ENCODE measurements around the gene GABBR2. TPM values are rescaled to one million over a fixed set of nuclear protein-coding genes. Genes with fewer than 3 reads are reported as not detected.

GABBR2 gene
- total RNA-seq, result not detected
- not detected for polyA plus RNA-seq
- not detected for total RNA-seq

DNA sequence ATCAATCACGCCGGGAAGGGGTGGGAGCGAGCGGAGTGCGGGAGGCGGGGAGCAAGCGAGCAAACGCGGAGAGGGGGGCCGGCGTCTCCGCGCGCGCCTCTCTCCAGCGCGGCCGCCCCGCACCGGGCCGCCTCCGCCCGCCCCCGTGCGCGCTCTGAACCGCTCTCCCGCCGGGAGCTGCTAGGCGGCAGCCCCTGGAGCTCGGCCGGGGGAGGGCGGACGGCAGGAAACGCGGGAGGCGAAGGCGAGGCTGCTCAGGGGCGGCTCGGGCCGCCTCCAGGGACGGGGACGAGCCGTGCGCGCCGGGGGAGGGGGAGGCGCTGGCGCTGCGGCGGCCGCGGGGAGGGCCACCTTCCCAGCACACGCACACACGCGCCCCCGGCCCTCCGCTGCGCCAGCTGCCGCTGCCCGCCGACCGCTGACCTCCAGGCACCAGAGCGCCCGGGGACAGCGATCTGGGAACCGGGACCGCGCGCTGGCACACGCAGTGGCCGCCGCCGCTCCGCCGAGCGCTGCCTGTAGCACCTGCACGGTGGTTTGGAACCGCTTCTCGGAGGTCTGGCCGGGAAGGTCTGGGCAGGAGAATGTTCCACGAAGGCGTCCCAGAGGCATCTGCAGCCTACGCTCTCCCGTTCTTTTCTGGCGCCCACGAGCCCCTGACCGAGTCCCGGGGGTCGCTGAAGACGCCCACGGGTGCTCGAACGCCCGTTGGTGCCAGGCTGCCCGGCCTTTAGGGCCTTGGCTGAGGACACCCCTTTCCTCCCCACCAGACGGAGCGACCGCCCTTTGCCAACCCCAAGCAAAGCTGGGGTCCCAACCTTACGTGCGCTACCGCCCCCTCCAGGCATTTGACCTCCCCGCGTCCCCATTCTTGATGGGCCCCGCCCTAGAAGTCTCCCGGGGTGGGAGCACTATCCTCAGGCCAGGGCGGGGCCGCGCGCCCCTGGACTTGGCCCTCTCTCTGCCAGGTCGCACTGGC is at the start of gene GABBR2:
Gene GABBR2, minus strand, starts transcription at position 3 of the 979 bp plus-strand sequence. CDS start 198 bp downstream, outside the sequence.
- CTCF ChIA-PET, result no interaction called here
- no peaks in the 10 kb centered on the region for H3K27me3 ChIP-seq (ENCODE audit: control insufficient read depth in 2 of 2, insufficient read depth in 2 of 2, low read length in 2 of 2)

DNA sequence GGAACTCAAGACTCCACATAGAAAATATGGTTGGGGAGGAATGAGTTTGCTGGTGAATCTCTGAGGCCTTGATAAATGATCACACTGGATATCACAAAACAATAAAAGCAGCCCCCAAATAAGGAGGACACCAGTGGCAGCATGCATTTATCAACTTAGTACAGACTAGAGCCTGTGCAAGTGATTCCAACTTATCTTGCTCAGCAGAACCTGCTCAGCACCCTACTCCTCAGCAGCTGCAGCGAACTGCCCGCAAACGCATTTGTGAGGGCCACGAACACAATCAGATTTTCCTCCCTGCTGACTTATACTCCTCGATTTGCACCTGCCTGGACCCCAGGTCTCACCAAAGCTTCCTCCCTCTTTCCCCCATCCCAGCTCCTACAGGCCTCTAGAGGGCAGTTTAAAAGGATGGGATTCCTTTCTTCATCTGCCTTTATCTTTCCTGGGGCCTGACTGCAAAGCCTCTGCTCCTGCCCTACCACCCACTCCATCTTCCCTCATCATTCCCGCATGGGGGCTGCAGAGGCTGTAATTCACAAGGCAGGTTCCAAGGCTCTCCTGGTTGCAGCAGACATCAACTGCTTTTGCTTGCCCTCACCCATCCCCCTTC is 46.4 kb upstream of the GABBR2 start:
- Mint-ChIP-seq H3K36me3 (peaks cover 7 to 85% (median 66%) of the 10 kb centered on the region in 5 donors), H3K9me3 (peaks cover 0 to 13% (median 3%) of the 10 kb centered on the region in 11 donors), H3K27me3 (no peaks in the 10 kb centered on the region), H3K4me1 (no peaks in the 10 kb centered on the region), H3K4me3 (no peak overlapping the region), H3K27ac (no peak overlapping the region)
- no peak overlapping the region for H3K27ac ChIP-seq (ENCODE audit: low read depth, low read length)
- intact Hi-C loops (cut with micrococcal nuclease), result no loop called here
- H3K4me1 ChIP-seq (ENCODE audit: control insufficient read depth in 2 of 2, insufficient read depth in 2 of 2, low read length in 2 of 2), result no peaks in the 10 kb centered on the region
- no peak overlapping the region for H3K4me3 ChIP-seq (ENCODE audit: low read length)
- no peaks in the 10 kb centered on the region for H3K27me3 ChIP-seq (ENCODE audit: control insufficient read depth in 2 of 2, insufficient read depth in 2 of 2, low read length in 2 of 2)
- CTCF ChIA-PET, result no interaction called here
- H3K9me3 ChIP-seq (ENCODE audit: control insufficient read depth in 2 of 3, low read length in 3 of 3), result no peaks in the 10 kb centered on the region
- no peak for DNase-seq
- no peak for ATAC-seq
- peaks cover 0 to 63% (median 0%) of the 10 kb centered on the region in 3 experiments for H3K36me3 ChIP-seq (ENCODE audit: control insufficient read depth in 2 of 3, insufficient read depth in 3 of 3, low read length in 3 of 3)
- POLR2A ChIA-PET, result no interaction called here

More for the DNA sequence above, at the start of gene GABBR2:
- H3K27ac Mint-ChIP-seq, result no peak within 1 kb of the TSS
- peaks cover 0 to 15% (median 5%) of the 10 kb centered on the region in 7 donors for H3K4me1 Mint-ChIP-seq
- no peaks in the 10 kb centered on the region for H3K4me1 ChIP-seq (ENCODE audit: control insufficient read depth in 2 of 2, insufficient read depth in 2 of 2, low read length in 2 of 2)
- no peak for DNase-seq
- no peak for ATAC-seq
- peaks cover 0 to 4% (median 0%) of the 10 kb centered on the region in 11 donors for H3K9me3 Mint-ChIP-seq
- no peaks in the 10 kb centered on the region for H3K9me3 ChIP-seq (ENCODE audit: control insufficient read depth in 2 of 3, low read length in 3 of 3)
- peak within 1 kb of the TSS in 6 of 10 donors; percentile 9 to 79 (median 40) for H3K4me3 Mint-ChIP-seq
- peaks cover 52 to 61% (median 57%) of the 10 kb centered on the region in 5 donors for H3K27me3 Mint-ChIP-seq
- H3K27ac ChIP-seq (ENCODE audit: low read depth, low read length), result no peak within 1 kb of the TSS
- intact Hi-C loops (cut with micrococcal nuclease), result no loop called here
- POLR2A ChIA-PET, result no interaction called here
- H3K36me3 ChIP-seq (ENCODE audit: control insufficient read depth in 2 of 3, insufficient read depth in 3 of 3, low read length in 3 of 3), result no peaks in the 10 kb centered on the region
- no peak within 1 kb of the TSS for H3K4me3 ChIP-seq (ENCODE audit: low read length)
- no peaks in the 10 kb centered on the region for H3K36me3 Mint-ChIP-seq

DNA sequence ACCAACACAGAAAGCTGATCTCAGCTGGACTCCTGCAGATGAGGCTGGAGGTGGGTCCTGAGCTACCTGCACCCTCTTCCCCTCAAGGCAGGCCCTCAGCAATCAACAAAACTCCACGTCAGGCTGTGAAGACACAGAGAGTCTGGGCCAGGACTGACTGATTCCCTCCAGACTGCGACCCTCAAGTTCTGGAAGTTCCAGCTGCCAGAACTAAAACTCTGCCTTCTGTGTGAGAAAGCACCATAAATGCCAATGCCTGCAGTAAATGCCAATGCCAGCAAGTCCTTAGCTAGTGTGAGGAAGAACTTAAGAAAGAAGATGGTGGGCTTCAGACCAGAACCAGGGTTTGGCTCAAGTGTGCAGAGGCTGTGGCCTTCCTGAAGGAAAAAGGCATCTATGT is 42.5 kb upstream of the GABBR2 start:
- no peak for ATAC-seq
- H3K36me3 ChIP-seq (ENCODE audit: control insufficient read depth in 2 of 3, insufficient read depth in 3 of 3, low read length in 3 of 3), result peaks cover 0 to 79% (median 0%) of the 10 kb centered on the region in 3 experiments
- peaks cover 0 to 83% (median 56%) of the 10 kb centered on the region in 5 donors for H3K36me3 Mint-ChIP-seq

DNA sequence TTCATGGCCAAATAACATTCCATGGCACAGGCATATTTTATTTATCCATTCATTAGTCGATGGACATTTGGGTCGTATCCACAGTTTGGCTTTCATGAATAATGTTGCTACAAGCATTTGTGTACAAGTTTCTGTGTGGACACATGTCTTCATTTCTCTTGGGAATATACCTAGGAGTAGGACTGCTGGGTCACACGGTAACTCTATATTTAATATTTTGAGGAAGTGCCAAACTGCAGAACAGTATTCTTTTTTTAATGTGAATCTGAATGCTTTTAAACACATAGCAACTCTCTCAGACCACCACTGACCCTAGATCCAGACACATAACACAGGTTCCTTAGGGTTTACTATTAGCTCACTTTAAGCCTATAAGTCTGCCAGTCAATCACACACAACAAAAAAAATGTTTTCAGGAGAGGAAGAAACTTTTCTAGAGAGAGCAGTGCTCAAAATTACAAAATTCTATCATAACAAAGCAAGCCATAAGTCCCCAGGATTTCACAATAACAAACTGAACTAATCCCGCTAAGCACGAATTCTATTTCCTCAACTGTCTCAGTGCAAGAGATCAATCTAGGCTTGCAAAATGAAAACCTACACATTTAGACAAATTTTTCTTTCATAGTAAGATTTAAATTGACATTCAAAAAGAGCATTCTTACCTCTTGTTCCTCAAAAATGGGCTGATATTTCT is 41.8 kb upstream of the GABBR2 start:
- ATAC-seq, result no peak
- DNase-seq, result no peak
- no peak overlapping the region for H3K27ac Mint-ChIP-seq
- Histone ChIP-seq H3K4me3 (ENCODE audit: low read length) (no peak overlapping the region), H3K27me3 (ENCODE audit: control insufficient read depth in 2 of 2, insufficient read depth in 2 of 2, low read length in 2 of 2) (no peaks in the 10 kb centered on the region), H3K9me3 (ENCODE audit: control insufficient read depth in 2 of 3, low read length in 3 of 3) (no peaks in the 10 kb centered on the region), H3K4me1 (ENCODE audit: control insufficient read depth in 2 of 2, insufficient read depth in 2 of 2, low read length in 2 of 2) (no peaks in the 10 kb centered on the region), H3K36me3 (ENCODE audit: control insufficient read depth in 2 of 3, insufficient read depth in 3 of 3, low read length in 3 of 3) (peaks cover 0 to 79% (median 0%) of the 10 kb centered on the region in 3 experiments), H3K27ac (ENCODE audit: low read depth, low read length) (no peak overlapping the region)
- ChIA-PET CTCF (no interaction called here), POLR2A (no interaction called here)
- intact Hi-C loops (cut with micrococcal nuclease), result no loop called here
- H3K4me3 Mint-ChIP-seq, result no peak overlapping the region
- peaks cover 0 to 4% (median 0%) of the 10 kb centered on the region in 11 donors for H3K9me3 Mint-ChIP-seq
- H3K36me3 Mint-ChIP-seq, result peaks cover 0 to 83% (median 55%) of the 10 kb centered on the region in 5 donors
- no peaks in the 10 kb centered on the region for H3K27me3 Mint-ChIP-seq
- H3K4me1 Mint-ChIP-seq, result no peaks in the 10 kb centered on the region

More for the DNA sequence above, 42.5 kb upstream of the GABBR2 start:
- ChIA-PET CTCF (no interaction called here), POLR2A (no interaction called here)
- no peaks in the 10 kb centered on the region for H3K27me3 ChIP-seq (ENCODE audit: control insufficient read depth in 2 of 2, insufficient read depth in 2 of 2, low read length in 2 of 2)
- H3K4me3 Mint-ChIP-seq, result no peak overlapping the region
- peaks cover 0 to 4% (median 0%) of the 10 kb centered on the region in 11 donors for H3K9me3 Mint-ChIP-seq
- H3K27ac Mint-ChIP-seq, result no peak overlapping the region
- no peak for DNase-seq
- no peak overlapping the region for H3K27ac ChIP-seq (ENCODE audit: low read depth, low read length)
- intact Hi-C loops (cut with micrococcal nuclease), result no loop called here
- no peaks in the 10 kb centered on the region for H3K9me3 ChIP-seq (ENCODE audit: control insufficient read depth in 2 of 3, low read length in 3 of 3)
- no peaks in the 10 kb centered on the region for H3K4me1 Mint-ChIP-seq
- no peaks in the 10 kb centered on the region for H3K4me1 ChIP-seq (ENCODE audit: control insufficient read depth in 2 of 2, insufficient read depth in 2 of 2, low read length in 2 of 2)
- no peak overlapping the region for H3K4me3 ChIP-seq (ENCODE audit: low read length)
- no peaks in the 10 kb centered on the region for H3K27me3 Mint-ChIP-seq

DNA sequence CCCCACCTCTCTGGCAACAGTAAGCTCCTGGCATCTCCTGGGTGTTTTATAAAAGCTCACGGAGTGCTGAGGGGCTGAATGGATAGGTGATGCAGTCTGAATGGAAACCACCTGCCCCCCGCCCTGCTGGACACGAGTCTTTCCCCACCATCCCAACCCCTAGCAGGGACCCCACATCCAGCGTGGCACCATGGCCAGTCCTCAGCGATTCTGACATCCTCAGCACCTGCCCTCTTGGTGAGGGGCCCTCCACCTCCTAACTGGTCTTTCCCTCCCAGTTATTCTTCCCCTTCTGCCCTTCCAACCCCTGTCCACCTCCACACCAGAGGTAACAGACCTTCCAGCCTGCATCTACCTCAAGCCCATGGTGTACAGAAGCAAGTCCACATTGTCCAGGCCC is 38.7 kb upstream of the GABBR2 start:
- Mint-ChIP-seq H3K27me3 (no peaks in the 10 kb centered on the region), H3K36me3 (peaks cover 0 to 80% (median 52%) of the 10 kb centered on the region in 5 donors), H3K4me1 (no peaks in the 10 kb centered on the region), H3K4me3 (no peak overlapping the region), H3K27ac (no peak overlapping the region), H3K9me3 (peaks cover 0 to 4% (median 0%) of the 10 kb centered on the region in 11 donors)
- H3K9me3 ChIP-seq (ENCODE audit: control insufficient read depth in 2 of 3, low read length in 3 of 3), result no peaks in the 10 kb centered on the region
- no peak overlapping the region for H3K27ac ChIP-seq (ENCODE audit: low read depth, low read length)
- no peak for ATAC-seq
- H3K4me3 ChIP-seq (ENCODE audit: low read length), result no peak overlapping the region
- intact Hi-C loops (cut with micrococcal nuclease), result no loop called here
- DNase-seq, result no peak
- POLR2A ChIA-PET, result no interaction called here
- H3K4me1 ChIP-seq (ENCODE audit: control insufficient read depth in 2 of 2, insufficient read depth in 2 of 2, low read length in 2 of 2), result no peaks in the 10 kb centered on the region
- CTCF ChIA-PET, result no interaction called here
- no peaks in the 10 kb centered on the region for H3K27me3 ChIP-seq (ENCODE audit: control insufficient read depth in 2 of 2, insufficient read depth in 2 of 2, low read length in 2 of 2)
- peaks cover 0 to 75% (median 0%) of the 10 kb centered on the region in 3 experiments for H3K36me3 ChIP-seq (ENCODE audit: control insufficient read depth in 2 of 3, insufficient read depth in 3 of 3, low read length in 3 of 3)

DNA sequence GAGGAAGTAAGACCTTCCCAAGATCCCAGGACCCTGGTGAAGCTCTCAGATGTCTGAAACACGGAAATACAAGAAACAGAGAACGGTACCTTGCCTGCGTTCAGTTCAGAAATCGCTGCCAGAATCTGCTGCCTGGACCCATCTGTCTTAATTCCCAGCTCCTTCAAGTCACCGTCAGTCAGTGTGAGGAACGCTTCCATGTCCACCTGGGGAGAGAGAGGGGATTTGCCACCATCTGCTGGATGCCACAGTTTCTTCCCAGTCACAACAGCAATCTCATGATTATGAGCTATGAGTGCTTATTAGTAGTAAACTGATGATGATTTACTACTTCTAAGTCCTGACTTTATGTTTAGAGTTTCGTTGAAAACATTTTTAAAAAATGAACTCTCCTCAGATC is 36.7 kb upstream of the GABBR2 start:
- no peak for DNase-seq
- Histone ChIP-seq H3K27ac (ENCODE audit: low read depth, low read length) (no peak overlapping the region), H3K4me3 (ENCODE audit: low read length) (no peak overlapping the region), H3K36me3 (ENCODE audit: control insufficient read depth in 2 of 3, insufficient read depth in 3 of 3, low read length in 3 of 3) (peaks cover 0 to 64% (median 0%) of the 10 kb centered on the region in 3 experiments), H3K4me1 (ENCODE audit: control insufficient read depth in 2 of 2, insufficient read depth in 2 of 2, low read length in 2 of 2) (no peaks in the 10 kb centered on the region), H3K27me3 (ENCODE audit: control insufficient read depth in 2 of 2, insufficient read depth in 2 of 2, low read length in 2 of 2) (no peaks in the 10 kb centered on the region), H3K9me3 (ENCODE audit: control insufficient read depth in 2 of 3, low read length in 3 of 3) (no peaks in the 10 kb centered on the region)
- Mint-ChIP-seq H3K27ac (no peak overlapping the region), H3K36me3 (peaks cover 0 to 74% (median 42%) of the 10 kb centered on the region in 5 donors), H3K27me3 (no peaks in the 10 kb centered on the region), H3K4me1 (no peaks in the 10 kb centered on the region), H3K4me3 (no peak overlapping the region), H3K9me3 (peaks cover 0 to 4% (median 0%) of the 10 kb centered on the region in 11 donors)
- ATAC-seq, result no peak
- intact Hi-C loops (cut with micrococcal nuclease), result no loop called here
- ChIA-PET POLR2A (no interaction called here), CTCF (no interaction called here)

All from naive thymus-derived CD4-positive, alpha-beta T cell (primary cell).